Measurements from ENCODE around the gene NR5A2. TPM values are rescaled to one million over a fixed set of nuclear protein-coding genes. Genes with fewer than 3 reads are reported as not detected.

The NR5A2 gene
- total and polyA plus RNA-seq, 10 of the 15 experiments (the other 5 are each of a cell fraction or from before 2014, with no cell fraction given) = 0.02 to 0.60 (median 0.15) TPM; not detected in 1

DNA sequence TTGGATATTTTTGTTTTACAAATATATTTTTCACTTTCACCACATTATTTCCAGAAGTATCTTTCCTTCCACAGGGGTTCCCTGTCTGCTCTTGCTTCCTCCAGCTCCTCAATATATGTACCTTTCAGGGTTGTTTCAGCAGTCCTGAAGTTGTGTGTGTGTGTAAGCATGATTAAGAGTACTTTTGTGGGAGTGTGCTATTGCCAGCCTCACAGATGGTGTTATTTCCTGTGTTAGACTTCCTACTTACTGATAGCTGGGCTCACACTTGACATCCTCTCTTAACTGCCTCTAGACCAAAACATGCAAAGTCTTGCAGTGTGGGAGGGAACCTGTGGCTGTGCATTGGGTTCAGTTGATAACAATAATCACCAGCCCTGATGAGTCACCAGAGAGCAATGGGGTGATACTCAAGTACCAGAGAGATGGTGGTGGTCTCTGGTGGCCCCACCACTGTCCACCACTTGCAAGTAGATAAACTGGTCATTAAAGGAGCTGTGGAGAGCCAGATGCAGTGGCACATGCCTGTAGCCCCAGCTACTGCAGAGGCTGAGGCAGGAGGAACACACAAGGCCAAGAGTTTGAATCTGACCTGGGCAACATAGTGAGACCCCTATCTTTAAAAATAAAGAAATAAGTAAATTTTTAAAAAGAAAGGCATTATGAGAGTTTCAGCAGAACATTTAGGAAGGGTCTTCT is 126.7 kb downstream of the NR5A2 start (continued):
- TF ChIP-seq, protein P1, sequence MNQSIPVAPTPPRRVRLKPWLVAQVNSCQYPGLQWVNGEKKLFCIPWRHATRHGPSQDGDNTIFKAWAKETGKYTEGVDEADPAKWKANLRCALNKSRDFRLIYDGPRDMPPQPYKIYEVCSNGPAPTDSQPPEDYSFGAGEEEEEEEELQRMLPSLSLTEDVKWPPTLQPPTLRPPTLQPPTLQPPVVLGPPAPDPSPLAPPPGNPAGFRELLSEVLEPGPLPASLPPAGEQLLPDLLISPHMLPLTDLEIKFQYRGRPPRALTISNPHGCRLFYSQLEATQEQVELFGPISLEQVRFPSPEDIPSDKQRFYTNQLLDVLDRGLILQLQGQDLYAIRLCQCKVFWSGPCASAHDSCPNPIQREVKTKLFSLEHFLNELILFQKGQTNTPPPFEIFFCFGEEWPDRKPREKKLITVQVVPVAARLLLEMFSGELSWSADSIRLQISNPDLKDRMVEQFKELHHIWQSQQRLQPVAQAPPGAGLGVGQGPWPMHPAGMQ (IDR thresholded peaks at IDR 0.05; ENCODE audit: borderline replicate concordance) = no peak
- no peak for TF ChIP-seq NFYA (IDR thresholded peaks at IDR 0.05; ENCODE audit: borderline replicate concordance, low read depth, low read length)
- TF ChIP-seq NR2C2 (IDR thresholded peaks at IDR 0.05; ENCODE audit: borderline replicate concordance, control insufficient read depth, insufficient read length, low read depth) = no peak
- TF ChIP-seq ETV6 (conservative IDR thresholded peaks at IDR 0.05 in 1 of 2, IDR thresholded peaks at IDR 0.05 in 1 of 2; ENCODE audit: borderline replicate concordance in 1 of 2, low read depth in 1 of 2) = peak in 1 of 2 experiments; percentile 47; a peak in 1 of 4 replicates
- no peak for TF ChIP-seq NRF1 (conservative IDR thresholded peaks at IDR 0.05; ENCODE audit: low read depth, low read length)
- TF ChIP-seq HCFC1 (IDR thresholded peaks at IDR 0.05; ENCODE audit: low read length) = no peak; the same call in 1 of the 2 replicates
- TF ChIP-seq MYB (IDR thresholded peaks at IDR 0.05; ENCODE audit: borderline replicate concordance, low read depth, low read length) = peak; percentile 68; the same call in 1 of the 2 replicates
- TF ChIP-seq PML (IDR thresholded peaks at IDR 0.05; ENCODE audit: low read length) = no peak
- no peak for TF ChIP-seq SRF (IDR thresholded peaks at IDR 0.05; ENCODE audit: low read depth in 2 of 2, low read length in 2 of 2)
- TF ChIP-seq PRDM15 (CRISPR knock-in tag; IDR thresholded peaks at IDR 0.05) = no peak
- TF ChIP-seq YY1 (IDR thresholded peaks at IDR 0.05; ENCODE audit: low read depth, low read length) = 0 out of 2 replicates have a peak, but pooled peaks have one; percentile 15
- no peak for TF ChIP-seq USF2 (IDR thresholded peaks at IDR 0.05; ENCODE audit: borderline replicate concordance, low read depth, low read length)
- no peak for TF ChIP-seq NFXL1 (IDR thresholded peaks at IDR 0.05; ENCODE audit: borderline replicate concordance)
- 0 out of 2 replicates have a peak, but pooled peaks have one; percentile 13 for TF ChIP-seq RAD21 (IDR thresholded peaks at IDR 0.05; ENCODE audit: insufficient read depth, low read depth, low read length)
- TF ChIP-seq ZSCAN29 (IDR thresholded peaks at IDR 0.05) = no peak
- no peak for TF ChIP-seq BRCA1 (IDR thresholded peaks at IDR 0.05; ENCODE audit: low read depth, low read length)
- TF ChIP-seq, protein P2, sequence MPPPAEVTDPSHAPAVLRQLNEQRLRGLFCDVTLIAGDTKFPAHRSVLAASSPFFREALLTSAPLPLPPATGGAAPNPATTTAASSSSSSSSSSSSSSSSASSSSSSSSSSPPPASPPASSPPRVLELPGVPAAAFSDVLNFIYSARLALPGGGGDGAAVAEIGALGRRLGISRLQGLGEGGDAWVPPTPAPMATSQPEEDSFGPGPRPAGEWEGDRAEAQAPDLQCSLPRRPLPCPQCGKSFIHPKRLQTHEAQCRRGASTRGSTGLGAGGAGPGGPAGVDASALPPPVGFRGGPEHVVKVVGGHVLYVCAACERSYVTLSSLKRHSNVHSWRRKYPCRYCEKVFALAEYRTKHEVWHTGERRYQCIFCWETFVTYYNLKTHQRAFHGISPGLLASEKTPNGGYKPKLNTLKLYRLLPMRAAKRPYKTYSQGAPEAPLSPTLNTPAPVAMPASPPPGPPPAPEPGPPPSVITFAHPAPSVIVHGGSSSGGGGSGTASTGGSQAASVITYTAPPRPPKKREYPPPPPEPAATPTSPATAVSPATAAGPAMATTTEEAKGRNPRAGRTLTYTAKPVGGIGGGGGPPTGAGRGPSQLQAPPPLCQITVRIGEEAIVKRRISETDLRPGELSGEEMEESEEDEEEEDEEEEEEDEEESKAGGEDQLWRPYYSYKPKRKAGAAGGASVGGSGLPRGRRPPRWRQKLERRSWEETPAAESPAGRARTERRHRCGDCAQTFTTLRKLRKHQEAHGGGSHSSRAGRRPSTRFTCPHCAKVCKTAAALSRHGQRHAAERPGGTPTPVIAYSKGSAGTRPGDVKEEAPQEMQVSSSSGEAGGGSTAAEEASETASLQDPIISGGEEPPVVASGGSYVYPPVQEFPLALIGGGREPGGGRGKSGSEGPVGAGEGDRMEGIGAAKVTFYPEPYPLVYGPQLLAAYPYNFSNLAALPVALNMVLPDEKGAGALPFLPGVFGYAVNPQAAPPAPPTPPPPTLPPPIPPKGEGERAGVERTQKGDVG (CRISPR knock-in tag; IDR thresholded peaks at IDR 0.05) = no peak
- TF ChIP-seq ATF3 (IDR thresholded peaks at IDR 0.05; ENCODE audit: borderline replicate concordance, extremely low read depth, low read depth, low read length) = no peak
- no peak for TF ChIP-seq PAX8 (IDR thresholded peaks at IDR 0.05)
- TF ChIP-seq ZNF274 (IDR thresholded peaks at IDR 0.05; ENCODE audit: insufficient read depth, insufficient read length) = no peak

Data from GM12878 (cell line).